Measurements from ENCODE around the gene MEI1. TPM values are rescaled to one million over a fixed set of nuclear protein-coding genes. Genes with fewer than 3 reads are reported as not detected.
"Not testable (repeated sequence)": the region's sequence is repeated elsewhere in the genome, so short reads cannot be mapped to it uniquely, and the experiment has no call there.

Gene MEI1
- total RNA-seq, 2 experiments from 2014 or later = 2.3 to 14.6 TPM

DNA sequence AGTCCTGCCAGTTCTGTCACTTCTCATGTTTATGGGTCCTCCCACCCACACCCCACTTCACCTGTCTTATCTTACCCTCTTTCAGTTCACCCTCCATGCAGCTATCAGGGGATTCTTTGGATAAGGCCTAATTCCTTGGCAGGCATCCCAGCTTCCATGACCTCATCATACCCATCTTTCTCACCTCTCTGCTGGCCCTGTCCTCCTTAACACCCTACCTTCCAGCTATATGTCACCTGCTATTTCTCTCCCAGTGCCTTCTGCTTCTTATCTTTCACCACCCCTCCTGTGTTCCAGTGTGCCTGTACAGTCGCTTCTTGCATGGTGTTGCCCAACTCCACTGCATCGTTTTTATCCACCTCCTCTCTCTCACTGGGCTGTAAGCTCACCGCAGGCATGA, 38.9 kb upstream of the MEI1 start:
- DNase-seq (ENCODE audit: low spot score) = no peak
- intact Hi-C loops (cut with micrococcal nuclease; ENCODE audit: unreplicated experiment) = no loop called here
- TF ChIP-seq, protein P1, sequence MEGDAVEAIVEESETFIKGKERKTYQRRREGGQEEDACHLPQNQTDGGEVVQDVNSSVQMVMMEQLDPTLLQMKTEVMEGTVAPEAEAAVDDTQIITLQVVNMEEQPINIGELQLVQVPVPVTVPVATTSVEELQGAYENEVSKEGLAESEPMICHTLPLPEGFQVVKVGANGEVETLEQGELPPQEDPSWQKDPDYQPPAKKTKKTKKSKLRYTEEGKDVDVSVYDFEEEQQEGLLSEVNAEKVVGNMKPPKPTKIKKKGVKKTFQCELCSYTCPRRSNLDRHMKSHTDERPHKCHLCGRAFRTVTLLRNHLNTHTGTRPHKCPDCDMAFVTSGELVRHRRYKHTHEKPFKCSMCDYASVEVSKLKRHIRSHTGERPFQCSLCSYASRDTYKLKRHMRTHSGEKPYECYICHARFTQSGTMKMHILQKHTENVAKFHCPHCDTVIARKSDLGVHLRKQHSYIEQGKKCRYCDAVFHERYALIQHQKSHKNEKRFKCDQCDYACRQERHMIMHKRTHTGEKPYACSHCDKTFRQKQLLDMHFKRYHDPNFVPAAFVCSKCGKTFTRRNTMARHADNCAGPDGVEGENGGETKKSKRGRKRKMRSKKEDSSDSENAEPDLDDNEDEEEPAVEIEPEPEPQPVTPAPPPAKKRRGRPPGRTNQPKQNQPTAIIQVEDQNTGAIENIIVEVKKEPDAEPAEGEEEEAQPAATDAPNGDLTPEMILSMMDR (conservative IDR thresholded peaks at IDR 0.05; ENCODE audit: low read length) = no peak
- no peak for TF ChIP-seq EZH2phosphoT487 (IDR thresholded peaks at IDR 0.05; ENCODE audit: borderline replicate concordance, low read depth, low read length)
- no peak overlapping the region for H3K4me2 ChIP-seq (ENCODE audit: low read length)
- peaks cover 99% of the 10 kb centered on the region for H3K36me3 ChIP-seq (ENCODE audit: insufficient read depth, low read length)
- H3K79me2 ChIP-seq (ENCODE audit: insufficient read depth, low read depth, low read length) = no peaks in the 10 kb centered on the region
- no peaks in the 10 kb centered on the region for H3K9me2 ChIP-seq (ENCODE audit: insufficient read depth, low read length)
- ChIA-PET POLR2A (interaction anchor here (0.6 to 1.1 kb wide), 3 partner anchors 26 to 1013 kb away, joined by 3 to 7 read pairs (median 3); no protein-coding TSS in a partner anchor), CTCF (ENCODE audit: unreplicated experiment) (interaction anchor here (1.0 kb wide), 1 partner anchor 71 kb away, joined by 5 read pairs; the partner anchor contains the start of gene PMM1)
- H3K4me1 ChIP-seq (ENCODE audit: insufficient read depth, low read length, poor library complexity, severe bottlenecking) = no peaks in the 10 kb centered on the region
- no TSS peak for BruUV-seq (replicated peaks)
- no peak overlapping the region for H3K4me3 ChIP-seq (ENCODE audit: low read depth, low read length, poor library complexity, severe bottlenecking)
- no peaks in the 10 kb centered on the region for H3K9me3 ChIP-seq (ENCODE audit: low read length)
- no peak overlapping the region for H3K27ac ChIP-seq (ENCODE audit: low read depth, low read length, poor library complexity, severe bottlenecking)
- H4K20me1 ChIP-seq (ENCODE audit: insufficient read depth, low read length) = no peaks in the 10 kb centered on the region
- no peak overlapping the region for H2AFZ ChIP-seq (ENCODE audit: low read length)

DNA sequence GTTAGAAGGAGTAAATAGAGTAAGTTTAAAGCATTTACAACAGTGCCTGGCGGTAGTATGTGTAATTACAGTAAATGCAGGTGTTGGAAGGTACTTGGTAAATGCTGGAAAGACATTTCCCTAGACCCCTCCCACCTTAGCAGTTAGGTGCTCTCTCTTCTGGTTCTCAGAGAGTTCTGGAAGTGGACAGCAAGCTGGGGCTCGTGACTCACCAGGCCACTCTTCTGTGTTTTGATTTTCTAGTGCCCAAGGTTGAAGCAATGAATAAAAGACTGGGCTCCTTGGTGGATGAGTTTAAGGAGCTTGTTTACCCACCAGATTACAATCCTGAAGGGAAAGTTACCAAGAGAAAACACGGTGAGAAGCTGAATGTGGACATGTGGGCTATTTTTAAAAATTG, 38.2 kb upstream of the MEI1 start:
- Histone ChIP-seq H3K4me3 (ENCODE audit: low read depth, low read length, poor library complexity, severe bottlenecking) (no peak overlapping the region), H3K27ac (ENCODE audit: low read depth, low read length, poor library complexity, severe bottlenecking) (no peak overlapping the region), H4K20me1 (ENCODE audit: insufficient read depth, low read length) (no peaks in the 10 kb centered on the region), H3K9me2 (ENCODE audit: insufficient read depth, low read length) (no peaks in the 10 kb centered on the region), H3K36me3 (ENCODE audit: insufficient read depth, low read length) (peaks cover 94% of the 10 kb centered on the region), H3K4me2 (ENCODE audit: low read length) (no peak overlapping the region), H3K4me1 (ENCODE audit: insufficient read depth, low read length, poor library complexity, severe bottlenecking) (no peaks in the 10 kb centered on the region), H3K9me3 (ENCODE audit: low read length) (no peaks in the 10 kb centered on the region), H2AFZ (ENCODE audit: low read length) (no peak overlapping the region), H3K79me2 (ENCODE audit: insufficient read depth, low read depth, low read length) (no peaks in the 10 kb centered on the region)
- CTCF ChIA-PET (ENCODE audit: unreplicated experiment) = no interaction called here
- TF ChIP-seq, protein P1 (conservative IDR thresholded peaks at IDR 0.05; ENCODE audit: low read length) = no peak
- TF ChIP-seq EZH2phosphoT487 (IDR thresholded peaks at IDR 0.05; ENCODE audit: borderline replicate concordance, low read depth, low read length) = no peak
- DNase-seq (ENCODE audit: low spot score) = no peak
- intact Hi-C loops (cut with micrococcal nuclease; ENCODE audit: unreplicated experiment) = no loop called here
- POLR2A ChIA-PET = interaction anchor here (0.8 to 1.1 kb wide), 2 partner anchors 27 to 90 kb away, joined by 3 read pairs; no protein-coding TSS in a partner anchor
- BruUV-seq (replicated peaks) = no TSS peak

DNA sequence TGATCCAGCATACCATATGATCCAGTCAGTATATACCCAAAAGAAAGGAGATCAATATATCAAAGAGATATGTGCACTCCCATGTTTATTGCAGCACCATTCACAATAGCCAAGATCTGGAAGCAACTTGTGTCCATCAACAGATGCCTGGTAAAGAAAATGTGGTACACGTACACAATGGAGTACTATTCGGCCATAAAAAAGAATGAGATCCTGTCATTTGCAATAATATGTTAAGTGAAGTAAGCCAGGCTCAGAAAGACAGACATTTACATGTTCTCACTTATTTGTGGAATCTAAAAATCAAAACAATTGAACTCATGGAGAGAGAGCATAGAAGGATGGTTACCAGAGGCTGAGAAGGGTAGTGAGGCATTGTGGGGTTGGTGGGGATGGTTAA, 37.6 kb upstream of the MEI1 start:
- no peak for DNase-seq (ENCODE audit: low spot score)
- BruUV-seq (replicated peaks) = TSS peak; percentile 48
- ChIA-PET CTCF (ENCODE audit: unreplicated experiment) (no interaction called here), POLR2A (no interaction called here)
- Histone ChIP-seq H4K20me1 (ENCODE audit: insufficient read depth, low read length) (no peaks in the 10 kb centered on the region), H3K9me3 (ENCODE audit: low read length) (no peaks in the 10 kb centered on the region), H3K4me1 (ENCODE audit: insufficient read depth, low read length, poor library complexity, severe bottlenecking) (peaks cover 4% of the 10 kb centered on the region), H3K4me2 (ENCODE audit: low read length) (no peak overlapping the region), H3K79me2 (ENCODE audit: insufficient read depth, low read depth, low read length) (no peaks in the 10 kb centered on the region), H3K27ac (ENCODE audit: low read depth, low read length, poor library complexity, severe bottlenecking) (no peak overlapping the region), H3K36me3 (ENCODE audit: insufficient read depth, low read length) (peaks cover 88% of the 10 kb centered on the region), H3K9me2 (ENCODE audit: insufficient read depth, low read length) (no peaks in the 10 kb centered on the region), H3K4me3 (ENCODE audit: low read depth, low read length, poor library complexity, severe bottlenecking) (no peak overlapping the region), H2AFZ (ENCODE audit: low read length) (no peak overlapping the region)
- intact Hi-C loops (cut with micrococcal nuclease; ENCODE audit: unreplicated experiment) = no loop called here
- TF ChIP-seq EZH2phosphoT487 (IDR thresholded peaks at IDR 0.05; ENCODE audit: borderline replicate concordance, low read depth, low read length) = no peak
- TF ChIP-seq, protein P1 (conservative IDR thresholded peaks at IDR 0.05; ENCODE audit: low read length) = no peak

DNA sequence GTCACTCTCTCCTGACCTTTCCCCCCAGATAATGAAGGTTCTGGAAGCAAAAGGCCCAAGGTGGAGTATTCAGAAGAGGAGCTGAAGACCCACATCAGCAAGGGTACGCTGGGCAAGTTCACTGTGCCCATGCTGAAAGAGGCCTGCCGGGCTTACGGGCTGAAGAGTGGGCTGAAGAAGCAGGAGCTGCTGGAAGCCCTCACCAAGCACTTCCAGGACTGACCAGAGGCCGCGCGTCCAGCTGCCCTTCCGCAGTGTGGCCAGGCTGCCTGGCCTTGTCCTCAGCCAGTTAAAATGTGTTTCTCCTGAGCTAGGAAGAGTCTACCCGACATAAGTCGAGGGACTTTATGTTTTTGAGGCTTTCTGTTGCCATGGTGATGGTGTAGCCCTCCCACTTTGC, 35.7 kb upstream of the MEI1 start:
- H3K4me3 ChIP-seq (ENCODE audit: low read depth, low read length, poor library complexity, severe bottlenecking); CTCF ChIA-PET (ENCODE audit: unreplicated experiment); H3K79me2 ChIP-seq (ENCODE audit: insufficient read depth, low read depth, low read length); H4K20me1 ChIP-seq (ENCODE audit: insufficient read depth, low read length); DNase-seq (ENCODE audit: low spot score); H3K27ac ChIP-seq (ENCODE audit: low read depth, low read length, poor library complexity, severe bottlenecking); H3K9me3 ChIP-seq (ENCODE audit: low read length); intact Hi-C loops (cut with micrococcal nuclease; ENCODE audit: unreplicated experiment); H3K9me2 ChIP-seq (ENCODE audit: insufficient read depth, low read length); BruUV-seq (replicated peaks); H3K4me2 ChIP-seq (ENCODE audit: low read length); H2AFZ ChIP-seq (ENCODE audit: low read length): not testable (repeated sequence)
- H3K36me3 ChIP-seq (ENCODE audit: insufficient read depth, low read length) = peaks cover 70% of the 10 kb centered on the region
- peaks cover 16% of the 10 kb centered on the region for H3K4me1 ChIP-seq (ENCODE audit: insufficient read depth, low read length, poor library complexity, severe bottlenecking)
- POLR2A ChIA-PET = interaction anchor here (0.6 kb wide), 1 partner anchor 12 kb away, joined by 3 read pairs; no protein-coding TSS in a partner anchor

Data from OCI-LY7 (cell line).